ENCODE data around the gene RBM34.

- TF ChIP-seq CTCF (IDR thresholded peaks at IDR 0.05; ENCODE audit: poor library complexity) (no peak), EZH2 (IDR thresholded peaks at IDR 0.05; ENCODE audit: borderline replicate concordance) (no peak), EZH2phosphoT487 (IDR thresholded peaks at IDR 0.05; ENCODE audit: low read depth, severe bottlenecking, unreplicated experiment) (no peak)
Measured at GRCh38 chr1:235124665-235125064, 36.4 kb downstream of the RBM34 start.

Data from hepatocyte (in vitro differentiated cells).